ENCODE data around the gene TPI1. TPM values are rescaled to one million over a fixed set of nuclear protein-coding genes. Genes with fewer than 3 reads are reported as not detected.

The TPI1 gene
- total and polyA plus RNA-seq, 3 donors from 2014 or later, result 347 to 544 (median 356) TPM

DNA sequence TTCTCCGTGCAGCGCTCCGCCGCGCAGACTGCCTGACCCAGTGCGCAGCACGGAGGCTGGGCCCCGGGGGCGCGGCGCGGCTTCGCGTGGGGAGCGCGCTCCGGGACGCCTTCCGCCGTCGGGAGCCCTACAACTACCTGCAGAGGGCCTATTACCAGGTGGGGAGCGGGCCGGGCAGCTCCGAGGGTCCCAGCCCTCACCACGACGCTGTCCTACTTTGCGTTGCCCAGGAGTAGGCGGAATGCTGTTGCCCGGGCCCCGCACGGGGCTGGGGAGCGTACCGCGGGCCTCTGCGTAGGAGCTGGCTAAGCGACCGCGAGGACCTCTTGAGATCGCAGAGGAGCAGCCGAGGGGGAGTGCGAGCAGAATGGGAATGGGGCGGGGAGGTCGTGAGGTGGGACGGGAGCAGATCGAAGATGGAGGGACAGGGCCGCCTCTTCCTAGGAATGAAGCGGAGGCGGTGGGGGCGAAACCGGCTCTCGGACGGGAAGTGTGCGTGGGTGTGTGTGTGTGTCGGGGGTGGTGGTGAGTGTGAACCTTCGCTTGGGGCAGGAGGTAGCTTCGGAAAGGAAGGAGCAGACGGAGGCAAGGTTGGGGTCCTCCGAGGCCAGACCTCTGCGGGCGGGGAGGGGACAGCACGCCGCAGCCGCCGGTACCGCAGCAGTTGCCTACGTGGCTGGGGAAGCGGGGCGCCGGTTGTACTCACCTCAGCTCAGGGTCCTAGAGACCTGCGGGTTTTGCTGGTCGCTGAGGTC is 38.4 kb upstream of the TPI1 start:
- Histone ChIP-seq H3K36me3 (ENCODE audit: low read depth, missing control alignments) (no peaks in the 10 kb centered on the region), H3K4me3 (peak overlapping the region; percentile 75 to 87), H3K27me3 (no peaks in the 10 kb centered on the region), H3K9me3 (no peaks in the 10 kb centered on the region), H3K4me1 (peaks cover 7% of the 10 kb centered on the region), H3K27ac (peak overlapping the region; percentile 87 to 91)
- intact Hi-C loops (cut with DNase I; ENCODE audit: low total_unique reads), result loop anchor here (10.0 kb wide), 1 partner anchor 54 kb away; the partner anchor contains the start of gene LAG3
- peak; percentile 70 for DNase-seq
- WGBS, 2 donors, result 0 to 1% methylated on average over 32 to 71 of the region's 71 CpGs
- no peak for TF ChIP-seq CTCF (IDR thresholded peaks at IDR 0.05)
- TF ChIP-seq POLR2A (IDR thresholded peaks at IDR 0.05), result no peak

DNA sequence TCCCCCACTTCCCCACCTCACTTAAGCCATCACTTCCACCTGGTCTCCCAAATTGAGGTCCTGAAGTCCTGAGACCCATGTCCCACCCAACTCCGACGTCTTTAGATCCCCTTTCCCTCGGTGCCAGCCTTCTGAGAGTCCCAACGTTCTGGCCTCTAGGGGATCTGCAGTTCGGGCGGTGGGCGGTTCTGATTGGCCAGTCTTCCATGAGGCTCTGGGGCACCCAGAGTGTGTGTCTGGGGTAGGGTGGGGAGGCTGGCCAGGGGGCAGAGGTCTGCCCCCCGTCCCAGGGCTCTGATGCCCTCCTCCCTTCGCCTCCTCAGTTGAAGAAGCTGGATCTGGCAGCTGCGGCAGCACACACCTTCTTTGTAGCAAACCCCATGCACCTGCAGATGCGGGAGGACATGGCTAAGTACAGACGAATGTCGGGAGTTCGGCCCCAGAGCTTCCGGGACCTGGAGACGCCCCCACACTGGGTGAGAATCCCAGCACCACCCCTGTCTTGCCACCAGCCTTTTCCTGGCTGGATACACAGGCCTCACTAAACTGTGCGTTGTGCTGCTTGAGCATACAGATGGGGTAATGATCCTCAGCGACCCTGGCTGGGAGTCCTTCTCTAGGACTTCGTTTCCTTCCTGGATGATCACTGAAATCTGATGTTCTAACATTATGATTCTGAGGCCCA is 37.7 kb upstream of the TPI1 start:
- Histone ChIP-seq H3K36me3 (ENCODE audit: low read depth, missing control alignments) (no peaks in the 10 kb centered on the region), H3K4me3 (peak overlapping the region; percentile 75 to 87), H3K27me3 (no peaks in the 10 kb centered on the region), H3K9me3 (no peaks in the 10 kb centered on the region), H3K4me1 (peaks cover 7% of the 10 kb centered on the region), H3K27ac (peak overlapping the region; percentile 87 to 91)
- DNase-seq, result no peak
- no peak for TF ChIP-seq POLR2A (IDR thresholded peaks at IDR 0.05)
- TF ChIP-seq CTCF (IDR thresholded peaks at IDR 0.05), result no peak
- intact Hi-C loops (cut with DNase I; ENCODE audit: low total_unique reads), result loop anchor here (10.0 kb wide), 1 partner anchor 55 kb away; the partner anchor contains the start of gene LAG3
- 12 to 35% methylated on average over 9 to 19 of the region's 19 CpGs for WGBS, 2 donors

- DNase-seq, result no peak
- H3K36me3 ChIP-seq (ENCODE audit: low read depth, missing control alignments), result no peaks in the 10 kb centered on the region
Measured at GRCh38 chr12:6830286-6830890, 36.9 kb upstream of the TPI1 start.

DNA sequence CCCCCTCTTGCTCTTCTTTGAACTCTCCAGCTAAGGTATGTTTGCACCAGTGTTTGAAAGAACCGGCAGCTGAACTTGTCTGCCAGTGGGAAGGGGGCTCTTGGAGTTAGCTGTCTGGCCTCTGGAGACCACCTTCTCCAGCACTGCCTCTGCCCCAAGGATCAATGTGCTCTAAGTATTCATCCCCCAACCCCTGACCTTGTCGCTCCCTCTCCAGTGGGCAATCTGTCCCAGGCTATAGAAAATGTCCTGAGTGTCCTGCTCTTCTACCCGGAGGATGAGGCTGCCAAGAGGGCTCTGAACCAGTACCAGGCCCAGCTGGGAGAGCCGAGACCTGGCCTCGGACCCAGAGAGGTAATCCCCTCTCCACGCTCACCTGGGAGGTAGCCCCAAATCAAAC is 36.3 kb upstream of the TPI1 start:
- WGBS, 2 donors, result 83 to 86% methylated on average over 5 to 6 of the region's 6 CpGs
- peaks cover 7% of the 10 kb centered on the region for H3K4me1 ChIP-seq
- intact Hi-C loops (cut with DNase I; ENCODE audit: low total_unique reads), result no loop called here
- H3K27ac ChIP-seq, result no peak overlapping the region
- H3K27me3 ChIP-seq, result no peaks in the 10 kb centered on the region
- H3K36me3 ChIP-seq (ENCODE audit: low read depth, missing control alignments), result no peaks in the 10 kb centered on the region
- H3K9me3 ChIP-seq, result no peaks in the 10 kb centered on the region
- no peak for DNase-seq
- no peak for TF ChIP-seq CTCF (IDR thresholded peaks at IDR 0.05)
- TF ChIP-seq POLR2A (IDR thresholded peaks at IDR 0.05), result no peak
- H3K4me3 ChIP-seq, result no peak overlapping the region

More at GRCh38 chr12:6830286-6830890, 36.9 kb upstream of the TPI1 start:
- intact Hi-C loops (cut with DNase I; ENCODE audit: low total_unique reads), result no loop called here
- Histone ChIP-seq H3K4me3 (no peak overlapping the region), H3K4me1 (peaks cover 7% of the 10 kb centered on the region), H3K27me3 (no peaks in the 10 kb centered on the region), H3K27ac (no peak overlapping the region), H3K9me3 (no peaks in the 10 kb centered on the region)
- 83 to 88% methylated on average over 6 to 11 of the region's 11 CpGs for WGBS, 2 donors
- TF ChIP-seq CTCF (IDR thresholded peaks at IDR 0.05) (no peak), POLR2A (IDR thresholded peaks at IDR 0.05) (no peak)
